ENCODE results near the gene TNK1.

Gene TNK1

DNA sequence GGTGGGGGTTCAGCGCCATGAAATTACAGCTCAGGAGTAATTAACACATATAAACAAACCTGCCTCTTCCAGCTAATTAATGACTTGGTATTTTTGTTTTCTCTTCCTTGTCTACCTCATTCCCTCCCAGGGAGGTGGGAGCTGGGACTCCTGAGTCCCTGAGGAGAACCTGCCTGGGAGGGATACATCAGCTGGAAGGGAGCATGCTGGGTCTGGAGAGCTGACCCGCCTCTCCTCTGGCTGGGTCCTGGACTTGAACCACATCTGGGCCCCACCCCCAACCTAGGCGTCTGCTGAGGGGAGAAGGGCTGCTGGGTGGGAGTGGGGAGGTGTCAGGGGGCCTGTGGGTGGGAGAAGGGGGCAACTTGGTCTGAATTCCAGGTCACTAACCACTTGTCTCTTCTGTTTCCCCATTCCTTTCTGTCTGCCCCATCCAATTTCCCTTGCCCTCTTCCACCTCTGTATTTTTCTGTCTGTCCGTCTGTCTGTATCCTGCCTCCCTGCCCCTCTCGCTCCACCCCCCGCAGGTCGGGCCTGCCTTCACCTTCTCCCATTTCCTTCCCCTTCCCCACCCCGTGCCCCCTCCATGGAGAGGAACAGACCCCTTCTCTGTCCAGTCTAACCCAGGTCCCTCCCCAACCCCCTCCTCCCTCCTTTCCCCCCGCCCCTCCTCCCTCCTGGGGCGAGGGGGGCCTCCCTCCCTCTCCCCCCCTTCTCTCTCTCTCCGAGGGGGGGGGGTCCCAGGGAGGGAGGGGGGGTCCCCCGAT, 26.8 kb downstream of the TNK1 start, which contains the start of gene NLGN2 (continued):
- TF ChIP-seq, protein P1, sequence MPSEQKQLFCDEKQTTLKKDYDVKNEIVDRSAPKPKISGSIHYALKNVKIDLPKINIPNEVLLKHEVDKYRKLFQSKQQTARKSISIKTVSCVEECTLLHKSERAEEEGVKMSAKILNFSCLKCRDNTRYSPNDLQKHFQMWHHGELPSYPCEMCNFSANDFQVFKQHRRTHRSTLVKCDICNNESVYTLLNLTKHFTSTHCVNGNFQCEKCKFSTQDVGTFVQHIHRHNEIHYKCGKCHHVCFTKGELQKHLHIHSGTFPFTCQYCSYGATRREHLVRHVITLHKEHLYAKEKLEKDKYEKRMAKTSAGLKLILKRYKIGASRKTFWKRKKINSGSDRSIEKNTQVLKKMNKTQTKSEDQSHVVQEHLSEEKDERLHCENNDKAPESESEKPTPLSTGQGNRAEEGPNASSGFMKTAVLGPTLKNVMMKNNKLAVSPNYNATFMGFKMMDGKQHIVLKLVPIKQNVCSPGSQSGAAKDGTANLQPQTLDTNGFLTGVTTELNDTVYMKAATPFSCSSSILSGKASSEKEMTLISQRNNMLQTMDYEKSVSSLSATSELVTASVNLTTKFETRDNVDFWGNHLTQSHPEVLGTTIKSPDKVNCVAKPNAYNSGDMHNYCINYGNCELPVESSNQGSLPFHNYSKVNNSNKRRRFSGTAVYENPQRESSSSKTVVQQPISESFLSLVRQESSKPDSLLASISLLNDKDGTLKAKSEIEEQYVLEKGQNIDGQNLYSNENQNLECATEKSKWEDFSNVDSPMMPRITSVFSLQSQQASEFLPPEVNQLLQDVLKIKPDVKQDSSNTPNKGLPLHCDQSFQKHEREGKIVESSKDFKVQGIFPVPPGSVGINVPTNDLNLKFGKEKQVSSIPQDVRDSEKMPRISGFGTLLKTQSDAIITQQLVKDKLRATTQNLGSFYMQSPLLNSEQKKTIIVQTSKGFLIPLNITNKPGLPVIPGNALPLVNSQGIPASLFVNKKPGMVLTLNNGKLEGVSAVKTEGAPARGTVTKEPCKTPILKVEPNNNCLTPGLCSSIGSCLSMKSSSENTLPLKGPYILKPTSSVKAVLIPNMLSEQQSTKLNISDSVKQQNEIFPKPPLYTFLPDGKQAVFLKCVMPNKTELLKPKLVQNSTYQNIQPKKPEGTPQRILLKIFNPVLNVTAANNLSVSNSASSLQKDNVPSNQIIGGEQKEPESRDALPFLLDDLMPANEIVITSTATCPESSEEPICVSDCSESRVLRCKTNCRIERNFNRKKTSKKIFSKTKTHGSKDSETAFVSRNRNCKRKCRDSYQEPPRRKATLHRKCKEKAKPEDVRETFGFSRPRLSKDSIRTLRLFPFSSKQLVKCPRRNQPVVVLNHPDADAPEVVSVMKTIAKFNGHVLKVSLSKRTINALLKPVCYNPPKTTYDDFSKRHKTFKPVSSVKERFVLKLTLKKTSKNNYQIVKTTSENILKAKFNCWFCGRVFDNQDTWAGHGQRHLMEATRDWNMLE (tag by site-specific recombination; conservative IDR thresholded peaks at IDR 0.05; ENCODE audit: low read depth) = no peak
- TF ChIP-seq ZNF2 (tag by site-specific recombination; IDR thresholded peaks at IDR 0.05) = no peak
- TF ChIP-seq ZNF521 (tag by site-specific recombination; IDR thresholded peaks at IDR 0.05) = no peak
- TF ChIP-seq ZNF747 (tag by site-specific recombination; IDR thresholded peaks at IDR 0.05) = no peak
- TF ChIP-seq ZNF335 (tag by site-specific recombination; conservative IDR thresholded peaks at IDR 0.05) = no peak
- TF ChIP-seq SP2 (tag by site-specific recombination; IDR thresholded peaks at IDR 0.05) = peak; percentile 13; the same call in 1 of the 2 replicates
- TF ChIP-seq PRDM10 (tag by site-specific recombination; IDR thresholded peaks at IDR 0.05) = no peak
- TF ChIP-seq ZBTB21 (tag by site-specific recombination; IDR thresholded peaks at IDR 0.05) = no peak
- no peak for TF ChIP-seq ZNF626 (tag by site-specific recombination; IDR thresholded peaks at IDR 0.05)
- peak; percentile 17; the same call in 1 of the 2 replicates for TF ChIP-seq GLIS2 (tag by site-specific recombination; IDR thresholded peaks at IDR 0.05)
- no peak for TF ChIP-seq ZBTB7A (tag by site-specific recombination; IDR thresholded peaks at IDR 0.05; ENCODE audit: low read depth)
- TF ChIP-seq ZFP37 (tag by site-specific recombination; IDR thresholded peaks at IDR 0.05) = no peak
- no peak for TF ChIP-seq ZFP41 (tag by site-specific recombination; IDR thresholded peaks at IDR 0.05; ENCODE audit: borderline replicate concordance)

- Histone ChIP-seq H3K9me3 (ENCODE audit: control insufficient read depth, insufficient read depth, low read depth, low read length) (no peaks in the 10 kb centered on the region), H3K27ac (ENCODE audit: extremely low read depth, low read depth, low read length) (no peak overlapping the region), H3K4me3 (ENCODE audit: low read depth, low read length) (no peak overlapping the region), H3K4me1 (ENCODE audit: control insufficient read depth, insufficient read depth, low read length) (0 out of 2 replicates have a peak, but pooled peaks cover 5% of the 10 kb centered on the region), H3K36me3 (ENCODE audit: control insufficient read depth in 2 of 2, insufficient read depth in 1 of 2, low read length in 2 of 2) (peaks cover 3 to 32% of the 10 kb centered on the region in 2 experiments)
- TF ChIP-seq MEIS1 (CRISPR knock-in tag; IDR thresholded peaks at IDR 0.05; ENCODE audit: borderline replicate concordance) (no peak), ZNF18 (tag by site-specific recombination; IDR thresholded peaks at IDR 0.05) (no peak), PRDM4 (tag by site-specific recombination; IDR thresholded peaks at IDR 0.05) (no peak)
- CTCF ChIA-PET = no interaction called here
- POLR2A ChIA-PET = interaction anchor here (0.5 kb wide), 1 partner anchor 58 kb away, joined by 5 read pairs; no protein-coding TSS in a partner anchor
Measured at GRCh38 chr17:7408252-7408727, 27.4 kb downstream of the TNK1 start.

All from HEK293 (cell line).